K562 (cell line): Measurements from ENCODE around the gene VIP. TPM values are rescaled to one million over a fixed set of nuclear protein-coding genes. Genes with fewer than 3 reads are reported as not detected.
A peak's percentile ranks its signal among the peaks of the same experiment; 100 is the strongest.

Source experiments
- ATAC-seq: fragments of 200-7000 bp; cut with Tn5 transposase; 3 replicates; pipeline ENCODE4 v1.9.1; 2020; ENCODE audit warnings: moderate library complexity
- BruUV-seq: library from RNA; stranded (reverse); fragments of 400-500 nt; replicated peaks from 2 replicates; lab custom pipeline; 2021; lab: Mats Ljungman, UMichigan
- CTCF ChIA-PET: fragments of 300-600 bp; formaldehyde crosslinking; extraction: SDS; loops from one replicate; lab custom pipeline; 2021; ENCODE audit warnings: low intra/inter-chr PET ratio; lab: Yijun Ruan, JAX
- POLR2A ChIA-PET: fragments of 300-600, 350-650 bp; sonication (Branson Sonifier 250); formaldehyde crosslinking; extraction: SDS; loops from one replicate; lab custom pipeline; 2021; ENCODE audit warnings: antibody characterized with exemption, inconsistent platforms; lab: Yijun Ruan, JAX
- DNase-seq, 4 experiments: peaks; one replicate each; pipeline versions ENCODE4 v3.0.0 to v3.0.0-alpha.2; 2011 to 2018; ENCODE audit warnings: low spot score in 3 of 4, mixed read lengths in 3 of 4; ENCODE audit errors: extremely low read depth in 1 of 4
- FAIRE-seq: peaks from 2 replicates; lab custom pipeline; 2011; peaks lifted over from hg19 to GRCh38; lab: Jason Lieb, UNC
- H2AFZ ChIP-seq: 2 replicates; pipeline ENCODE4 v1.6.0; 2011; ENCODE audit warnings: low read depth, low read length, control low read depth, inconsistent platforms
- H3K27ac ChIP-seq: fragments of 200-600 bp; 3 replicates; pipeline ENCODE4 v1.8.0; 2011; ENCODE audit warnings: low read depth, mild to moderate bottlenecking, control low read depth, inconsistent platforms, low read length, moderate library complexity, mixed read lengths; ENCODE audit errors: extremely low read depth
- H3K27me3 ChIP-seq, 2 experiments: fragments of 300-600 bp in 1 of 2; 2 replicates in 1 of 2; 3 replicates in 1 of 2; pipeline versions ENCODE4 v1.6.0 to v1.8.0; 2011; ENCODE audit warnings: inconsistent platforms in 2 of 2, low read length in 2 of 2, mild to moderate bottlenecking in 1 of 2, mixed read lengths in 1 of 2, moderate library complexity in 1 of 2; ENCODE audit not compliant: control insufficient read depth in 2 of 2, insufficient read depth in 2 of 2
- H3K36me3 ChIP-seq: fragments of 300-600 bp; 3 replicates; pipeline ENCODE4 v1.8.0; 2011; ENCODE audit warnings: mild to moderate bottlenecking, low read length, inconsistent platforms; ENCODE audit not compliant: control insufficient read depth, insufficient read depth
- H3K4me1 ChIP-seq, 2 experiments: fragments of 200-600 bp in 1 of 2; replicated peaks in 1 of 2; 2 replicates in 1 of 2; 3 replicates in 1 of 2; pipeline versions ENCODE4 v1.5.1 to v1.8.0; 2011; ENCODE audit warnings: inconsistent platforms in 2 of 2, low read length in 2 of 2, mild to moderate bottlenecking in 1 of 2, mixed read lengths in 1 of 2, moderate library complexity in 1 of 2; ENCODE audit not compliant: control insufficient read depth in 2 of 2, insufficient read depth in 2 of 2
- H3K4me2 ChIP-seq: 2 replicates; pipeline ENCODE4 v1.6.1; 2011; ENCODE audit warnings: low read length, control low read depth, inconsistent platforms, mixed read lengths; ENCODE audit not compliant: insufficient read depth
- H3K4me3 ChIP-seq: fragments of 200-600 bp; sonication (generic), shearing (Covaris generic); 2 replicates; pipeline ENCODE4 v1.5.1; 2016; ENCODE audit warnings: control low read depth, inconsistent platforms
- H3K79me2 ChIP-seq: fragments of 200-600 bp; 3 replicates; pipeline ENCODE4 v1.8.0; 2011; ENCODE audit warnings: low read length, inconsistent platforms; ENCODE audit not compliant: control insufficient read depth, insufficient read depth
- H3K9ac ChIP-seq, 2 experiments: 2 replicates each; pipeline versions ENCODE4 v1.6.0 to v1.6.1; 2011; ENCODE audit warnings: low read depth in 2 of 2, low read length in 2 of 2, control low read depth in 1 of 2, inconsistent platforms in 1 of 2, mild to moderate bottlenecking in 1 of 2, mixed read lengths in 1 of 2; ENCODE audit not compliant: insufficient read depth in 1 of 2
- H3K9me1 ChIP-seq: one replicate; pipeline ENCODE4 v1.6.0; 2011; ENCODE audit warnings: inconsistent platforms, mild to moderate bottlenecking, low read length, moderate library complexity; ENCODE audit not compliant: control insufficient read depth, insufficient read depth
- H3K9me3 ChIP-seq: replicated peaks from 2 replicates; pipeline ENCODE4 v1.5.1; 2011; ENCODE audit warnings: low read depth, low read length, inconsistent platforms; ENCODE audit not compliant: control insufficient read depth, insufficient read depth
- H4K20me1 ChIP-seq: replicated peaks from 2 replicates; pipeline ENCODE4 v1.6.1; 2011; ENCODE audit warnings: low read length, inconsistent platforms, mixed read lengths; ENCODE audit not compliant: control insufficient read depth, insufficient read depth
- RAD21 ChIP-seq, 2 experiments: fragments of 250-450 bp in 1 of 2; fragments of 450-650 bp in 1 of 2; sonication (Bioruptor Pico) in 1 of 2; formaldehyde crosslinking in 1 of 2; IDR thresholded peaks in 1 of 2; conservative IDR thresholded peaks in 1 of 2; 2 replicates each; pipeline versions ENCODE4 v1.4.0 to v1.8.0; 2020 to 2022; ENCODE audit warnings: mild to moderate bottlenecking in 2 of 2, moderate library complexity in 1 of 2
- WGBS: fragments of 100-300 bp; shearing (Covaris generic); methylation state at CpG from one replicate; pipeline ENCODE4 v1.1.6; 2016; ENCODE audit warnings: low coverage, mixed read lengths; ENCODE audit not compliant: insufficient coverage; ENCODE audit errors: missing lambda C conversion rate; 5-methylcytosine and 5-hydroxymethylcytosine counted together
- in situ Hi-C: fragments of 300-500 bp; cut with MboI; formaldehyde crosslinking; loops from 4 replicates; pipeline ENCODE4 v1.15.0; 2018; ENCODE audit warnings: inconsistent platforms, mixed read lengths
- intact Hi-C: fragments of 100-400 bp; cut with micrococcal nuclease; formaldehyde crosslinking; loops from 2 replicates; pipeline ENCODE4 v1.14.2; 2022
- polyA plus RNA-seq, 8 experiments: library from polyadenylated mRNA; depleted of rRNA in 4 of 8; stranded (reverse) in 5 of 8; unstranded in 3 of 8; fragments of >200 nt; fragmentation: Nextera tagmentation in 2 of 8; fragmentation: Illumina TruSeq in 1 of 8; extraction: Ambion mirVana in 2 of 8; extraction: Trizol in 1 of 8; gene quantifications; 2 replicates each; pipeline versions ENCODE4 v1.2.1 to v1.2.3, GENCODE V29; 2011 to 2014; ENCODE audit warnings: inconsistent platforms in 1 of 8, missing spikeins in 1 of 8
- total RNA-seq, 7 experiments: library from RNA; depleted of rRNA in 6 of 7; stranded (reverse); fragments of >200 nt in 6 of 7; fragmentation: Illumina TruSeq in 2 of 7; extraction: Trizol in 2 of 7; gene quantifications; 2 replicates each; pipeline versions ENCODE4 v1.2.1 to v1.2.3, GENCODE V29; 2011 to 2021; ENCODE audit warnings: low replicate concordance in 1 of 7
- TF ChIP-seq, protein P1 (sequence below): sonication (generic); formaldehyde crosslinking; IDR thresholded peaks from 2 replicates; pipeline ENCODE4 v1.4.0; 2020; ENCODE audit warnings: mild to moderate bottlenecking, missing genetic modification reagents

Gene VIP
- total and polyA plus RNA-seq, 9 of the 15 experiments (the other 6 are each of a cell fraction or from before 2014, with no cell fraction given) = 0.08 TPM; not detected in 8

DNA sequence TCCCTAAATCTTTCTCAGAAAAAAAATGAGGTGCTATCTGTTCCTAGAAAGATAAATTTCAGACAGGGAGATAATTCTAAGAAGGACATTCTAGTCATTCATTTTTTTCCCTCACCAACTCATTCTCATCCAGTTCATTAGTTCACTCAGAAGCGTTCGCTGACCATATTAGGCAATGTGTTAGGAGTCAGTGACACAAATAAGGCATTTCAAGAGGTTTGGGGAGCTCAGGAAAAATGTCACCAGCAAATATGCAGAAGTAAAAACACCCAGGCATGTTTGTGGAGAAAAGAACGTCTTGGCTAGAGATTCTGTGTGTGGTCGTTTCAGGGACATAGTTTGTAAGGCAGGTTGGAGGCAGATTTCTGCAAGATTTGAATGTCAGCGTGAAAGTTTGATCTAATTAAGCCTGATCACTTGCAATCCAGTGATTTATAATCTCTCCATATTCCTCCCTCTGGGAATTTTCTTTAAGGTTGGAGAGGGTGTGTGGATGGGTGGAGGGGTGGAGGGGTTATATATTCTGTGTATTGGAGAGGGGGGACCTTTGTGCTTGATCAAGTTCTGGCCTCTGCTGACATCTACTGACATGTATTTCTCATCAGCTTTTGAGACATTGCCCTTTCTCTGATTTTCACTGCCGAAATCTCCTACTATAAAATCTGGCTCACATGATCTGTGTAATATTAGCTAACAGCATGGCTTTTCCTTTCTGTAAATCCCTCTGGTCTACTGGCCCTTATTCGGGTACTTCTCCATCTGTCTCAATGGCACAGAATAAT, 49.3 kb upstream of the VIP start:
- CTCF ChIA-PET = no interaction called here
- BruUV-seq = no TSS peak

More for the DNA sequence above, 49.3 kb upstream of the VIP start:
- peaks cover 2% of the 10 kb centered on the region; the same call in 1 of the 2 replicates for H3K9me3 ChIP-seq
- H3K4me3 ChIP-seq = no peak overlapping the region
- no peak for FAIRE-seq
- 4% methylated on average over 7 of the region's 7 CpGs for WGBS
- TF ChIP-seq, protein P1, sequence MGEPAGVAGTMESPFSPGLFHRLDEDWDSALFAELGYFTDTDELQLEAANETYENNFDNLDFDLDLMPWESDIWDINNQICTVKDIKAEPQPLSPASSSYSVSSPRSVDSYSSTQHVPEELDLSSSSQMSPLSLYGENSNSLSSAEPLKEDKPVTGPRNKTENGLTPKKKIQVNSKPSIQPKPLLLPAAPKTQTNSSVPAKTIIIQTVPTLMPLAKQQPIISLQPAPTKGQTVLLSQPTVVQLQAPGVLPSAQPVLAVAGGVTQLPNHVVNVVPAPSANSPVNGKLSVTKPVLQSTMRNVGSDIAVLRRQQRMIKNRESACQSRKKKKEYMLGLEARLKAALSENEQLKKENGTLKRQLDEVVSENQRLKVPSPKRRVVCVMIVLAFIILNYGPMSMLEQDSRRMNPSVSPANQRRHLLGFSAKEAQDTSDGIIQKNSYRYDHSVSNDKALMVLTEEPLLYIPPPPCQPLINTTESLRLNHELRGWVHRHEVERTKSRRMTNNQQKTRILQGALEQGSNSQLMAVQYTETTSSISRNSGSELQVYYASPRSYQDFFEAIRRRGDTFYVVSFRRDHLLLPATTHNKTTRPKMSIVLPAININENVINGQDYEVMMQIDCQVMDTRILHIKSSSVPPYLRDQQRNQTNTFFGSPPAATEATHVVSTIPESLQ (CRISPR knock-in tag) = no peak
- 0 out of 4 replicates have a peak, but pooled peaks of 1 of the 2 experiments have one; percentile 17 for TF ChIP-seq RAD21 (CRISPR knock-in tag; conservative IDR thresholded peaks at IDR 0.05 in 1 of 2, IDR thresholded peaks at IDR 0.05 in 1 of 2)
- H3K79me2 ChIP-seq = no peaks in the 10 kb centered on the region
- intact Hi-C loops (no loop called here), in situ Hi-C loops (no loop called here)
- DNase-seq = no peak
- no peak for ATAC-seq
- no peak overlapping the region for H3K9ac ChIP-seq
- H3K36me3 ChIP-seq = no peaks in the 10 kb centered on the region
- H4K20me1 ChIP-seq = no peaks in the 10 kb centered on the region
- no peaks in the 10 kb centered on the region for H3K4me1 ChIP-seq
- H3K9me1 ChIP-seq = no peaks in the 10 kb centered on the region
- POLR2A ChIA-PET = no interaction called here
- no peaks in the 10 kb centered on the region for H3K27me3 ChIP-seq
- no peak overlapping the region for H2AFZ ChIP-seq
- H3K4me2 ChIP-seq = no peak overlapping the region
- H3K27ac ChIP-seq = no peak overlapping the region
